Aorta (tissue), 5 donors: ENCODE data around the gene PPP3R1. TPM values are rescaled to one million over a fixed set of nuclear protein-coding genes. Genes with fewer than 3 reads are reported as not detected.

ENCODE experiments used
- ATAC-seq: fragments of 200-7000 bp; cut with Tn5 transposase; one replicate; pipeline ENCODE4 v1.9.1; 2022; ENCODE audit warnings: moderate library complexity; ENCODE audit not compliant: low FRiP score
- DNase-seq, 2 donors: peaks; one replicate each; pipeline ENCODE4 v3.0.0-alpha.2; 2020
- H3K27ac ChIP-seq, 2 donors: one replicate each; pipeline ENCODE4 v1.5.1; 2013; ENCODE audit warnings: low read length in 2 of 2, mild to moderate bottlenecking in 2 of 2, moderate library complexity in 2 of 2, control low read depth in 1 of 2, inconsistent platforms in 1 of 2, low read depth in 1 of 2
- H3K27me3 ChIP-seq, 2 donors: one replicate each; pipeline ENCODE4 v1.6.1; 2013; ENCODE audit warnings: control low read depth in 1 of 2, low read length in 1 of 2, mild to moderate bottlenecking in 1 of 2, moderate library complexity in 1 of 2; ENCODE audit not compliant: insufficient read depth in 2 of 2, control insufficient read depth in 1 of 2
- H3K36me3 ChIP-seq, 2 donors: one replicate each; pipeline ENCODE4 v1.6.1; 2013; ENCODE audit warnings: control low read depth in 1 of 2, low read length in 1 of 2, mild to moderate bottlenecking in 1 of 2; ENCODE audit not compliant: insufficient read depth in 2 of 2, control insufficient read depth in 1 of 2
- H3K4me1 ChIP-seq, 2 donors: one replicate each; pipeline ENCODE4 v1.6.1; 2013; ENCODE audit warnings: low read length in 2 of 2, control low read depth in 1 of 2, mild to moderate bottlenecking in 1 of 2, moderate library complexity in 1 of 2; ENCODE audit not compliant: insufficient read depth in 2 of 2, control insufficient read depth in 1 of 2
- H3K4me3 ChIP-seq, 2 donors: one replicate each; pipeline ENCODE4 v1.5.1; 2013; ENCODE audit warnings: low read length in 2 of 2, control low read depth in 1 of 2, mild to moderate bottlenecking in 1 of 2
- H3K9me3 ChIP-seq: one replicate; pipeline ENCODE4 v1.6.1; 2013; ENCODE audit warnings: mild to moderate bottlenecking, low read length; ENCODE audit not compliant: control insufficient read depth
- WGBS, 2 donors: extraction: QIAGEN DNeasy Blood & Tissue Kit; methylation state at CpG; one replicate each; pipeline ENCODE4 v1.1.7; 2013; 5-methylcytosine and 5-hydroxymethylcytosine counted together
- intact Hi-C, 2 donors: fragments of 100-400 bp; cut with DNase I; formaldehyde crosslinking; loops; one replicate each; pipeline versions ENCODE4 v1.14.2 to v1.15.0; 2022
- polyA plus RNA-seq, 2 donors: library from polyadenylated mRNA; stranded (reverse); fragments of 200-250 nt; gene quantifications; one replicate each; pipeline ENCODE4 v1.2.3, GENCODE V29; 2013
- total RNA-seq, 2 donors: library from RNA; stranded (reverse); fragmentation: NEBNext Ultra II Directional; extraction: Animal tissue kit (Norgen Biotek cat#: 25700); gene quantifications; one replicate each; pipeline ENCODE4 v1.2.1, GENCODE V29; 2021
- donor health status: healthy with polysubstance abuse.
- donor health status: Bipolar disorder and iron deficiency.
- donor health status: DM: no; HTN: no; CAD: no.
- donor health status: DM: no; HTN: no; CAD: no.
- donor health status: DM: yes; HTN: yes; CAD: no.

Gene PPP3R1
- total and polyA plus RNA-seq, 4 donors, result 16.6 to 51.0 (median 36.5) TPM

- Histone ChIP-seq H3K27me3 (no peaks in the 10 kb centered on the region), H3K36me3 (peaks cover 2 to 7% of the 10 kb centered on the region in 2 donors), H3K4me1 (no peaks in the 10 kb centered on the region), H3K4me3 (no peak overlapping the region), H3K9me3 (no peaks in the 10 kb centered on the region), H3K27ac (no peak overlapping the region)
- WGBS, 2 donors, result 93 to 95% methylated on average over 7 of the region's 7 CpGs
- ATAC-seq (no peak), DNase-seq (no peak)
- intact Hi-C loops, result no loop called here
Measured at GRCh38 chr2:68171146-68171545, 81.2 kb downstream of the PPP3R1 start.

- DNase-seq (no peak), ATAC-seq (no peak)
- Histone ChIP-seq H3K27ac (no peak overlapping the region), H3K4me3 (no peak overlapping the region), H3K27me3 (no peaks in the 10 kb centered on the region), H3K4me1 (no peaks in the 10 kb centered on the region), H3K36me3 (peaks cover 2 to 7% of the 10 kb centered on the region in 2 donors), H3K9me3 (no peaks in the 10 kb centered on the region)
- WGBS, 2 donors, result 89 to 91% methylated on average over 4 of the region's 4 CpGs
- intact Hi-C loops, result no loop called here
Measured at GRCh38 chr2:68169308-68169707, 83.0 kb downstream of the PPP3R1 start.

GRCh38 chr2:68167186-68167585 lies 85.1 kb downstream of the PPP3R1 start:
- H3K36me3 ChIP-seq, result peaks cover 3 to 9% of the 10 kb centered on the region in 2 donors
- H3K9me3 ChIP-seq, result no peaks in the 10 kb centered on the region
- intact Hi-C loops, result no loop called here
- no peak overlapping the region for H3K4me3 ChIP-seq
- H3K4me1 ChIP-seq, result no peaks in the 10 kb centered on the region
- no peak overlapping the region for H3K27ac ChIP-seq
- WGBS, 2 donors, result 56 to 82% methylated on average over 3 of the region's 3 CpGs
- H3K27me3 ChIP-seq, result no peaks in the 10 kb centered on the region
- DNase-seq (no peak), ATAC-seq (no peak)

- peaks cover 5 to 13% of the 10 kb centered on the region in 2 donors for H3K36me3 ChIP-seq
- no peak for ATAC-seq
- intact Hi-C loops, result no loop called here
- peaks cover 0 to 3% of the 10 kb centered on the region in 2 donors for H3K4me1 ChIP-seq
- H3K4me3 ChIP-seq, result no peak overlapping the region
- no peaks in the 10 kb centered on the region for H3K27me3 ChIP-seq
- no peak for DNase-seq
- WGBS, 2 donors, result 95 to 98% methylated on average over 1 of the region's 1 CpG
- no peak overlapping the region for H3K27ac ChIP-seq
- no peaks in the 10 kb centered on the region for H3K9me3 ChIP-seq
Measured at GRCh38 chr2:68163641-68164040, 88.7 kb downstream of the PPP3R1 start.

- intact Hi-C loops, result no loop called here
- Histone ChIP-seq H3K4me1 (peaks cover 0 to 3% of the 10 kb centered on the region in 2 donors), H3K27me3 (no peaks in the 10 kb centered on the region), H3K9me3 (no peaks in the 10 kb centered on the region), H3K27ac (peak overlapping the region in 1 of 2 donors; percentile 52), H3K4me3 (peak overlapping the region; percentile 55 to 76), H3K36me3 (peaks cover 2 to 6% of the 10 kb centered on the region in 2 donors)
- WGBS, 2 donors, result 0% methylated on average over 7 of the region's 7 CpGs
- DNase-seq, result no peak
- ATAC-seq, result no peak
Measured at GRCh38 chr2:68158134-68158447, 94.2 kb downstream of the PPP3R1 start.

GRCh38 chr2:68157402-68158133 lies 94.8 kb downstream of the PPP3R1 start, which contains the start of gene PNO1:
Gene PNO1, plus strand, starts transcription at chr2:68157888. Its CDS starts 47 bp downstream, at chr2:68157935.
- DNase-seq (peak; percentile 97 to 98), ATAC-seq (peak; percentile 100)
- Histone ChIP-seq H3K27me3 (no peaks in the 10 kb centered on the region), H3K36me3 (peaks cover 2 to 6% of the 10 kb centered on the region in 2 donors), H3K9me3 (no peaks in the 10 kb centered on the region), H3K4me3 (peak within 1 kb of the TSS; percentile 76), H3K4me1 (peaks cover 0 to 3% of the 10 kb centered on the region in 2 donors), H3K27ac (peak within 1 kb of the TSS in 1 of 2 donors; percentile 63)
- intact Hi-C loops, result loop anchor here (1.0 kb wide), 2 partner anchors 94 to 96 kb away; no protein-coding TSS in a partner anchor
- 0% methylated on average over 44 of the region's 44 CpGs for WGBS, 2 donors

GRCh38 chr2:68157002-68157401 lies 95.3 kb downstream of the PPP3R1 start:
- peak; percentile 72 for ATAC-seq
- intact Hi-C loops, result loop anchor here (1.0 kb wide), 2 partner anchors 94 to 96 kb away; no protein-coding TSS in a partner anchor
- 0% methylated on average over 28 of the region's 28 CpGs for WGBS, 2 donors

GRCh38 chr2:68156419-68156818 lies 95.9 kb downstream of the PPP3R1 start:
- ATAC-seq (no peak), DNase-seq (no peak)
- Histone ChIP-seq H3K9me3 (no peaks in the 10 kb centered on the region), H3K27ac (no peak overlapping the region), H3K36me3 (peaks cover 2 to 4% of the 10 kb centered on the region in 2 donors), H3K4me1 (peaks cover 0 to 3% of the 10 kb centered on the region in 2 donors), H3K27me3 (no peaks in the 10 kb centered on the region), H3K4me3 (peak overlapping the region; percentile 70 to 76)
- 5 to 7% methylated on average over 3 of the region's 3 CpGs for WGBS, 2 donors
- intact Hi-C loops, result no loop called here

More at GRCh38 chr2:68157002-68157401, 95.3 kb downstream of the PPP3R1 start:
- Histone ChIP-seq H3K9me3 (no peaks in the 10 kb centered on the region), H3K36me3 (peaks cover 2 to 4% of the 10 kb centered on the region in 2 donors), H3K4me1 (peaks cover 0 to 3% of the 10 kb centered on the region in 2 donors), H3K27me3 (no peaks in the 10 kb centered on the region), H3K27ac (peak overlapping the region in 1 of 2 donors; percentile 63), H3K4me3 (peak overlapping the region; percentile 70 to 76)
- peak; percentile 64 to 83 for DNase-seq

- 97% methylated on average over 7 of the region's 7 CpGs for WGBS, 2 donors
- no peaks in the 10 kb centered on the region for H3K27me3 ChIP-seq
- intact Hi-C loops, result no loop called here
- H3K4me3 ChIP-seq, result no peak overlapping the region
- no peak for DNase-seq
- no peaks in the 10 kb centered on the region for H3K36me3 ChIP-seq
- no peak overlapping the region for H3K27ac ChIP-seq
- no peak for ATAC-seq
- peaks cover 0 to 3% of the 10 kb centered on the region in 2 donors for H3K4me1 ChIP-seq
- no peaks in the 10 kb centered on the region for H3K9me3 ChIP-seq
Measured at GRCh38 chr2:68155618-68156017, 96.7 kb downstream of the PPP3R1 start.
